CD4-positive, alpha-beta T cell treated with Interleukin-21 for 1 hour (primary cell): ENCODE results near the gene GNAO1.

Experiments used
- DNase-seq: peaks from one replicate; pipeline ENCODE4 v3.0.0-alpha.2; 2020

GNAO1 gene

GRCh38 chr16:56242740-56243139, 51.5 kb downstream of the GNAO1 start:
- no peak for DNase-seq

GRCh38 chr16:56244612-56245011, 53.3 kb downstream of the GNAO1 start:
- no peak for DNase-seq

- DNase-seq, result no peak
Observed at GRCh38 chr16:56245197-56245596, 53.9 kb downstream of the GNAO1 start.

GRCh38 chr16:56246051-56246817, 54.9 kb downstream of the GNAO1 start:
- DNase-seq, result no peak

GRCh38 chr16:56247018-56247417, 55.7 kb downstream of the GNAO1 start:
- DNase-seq, result no peak

- DNase-seq, result no peak
Observed at GRCh38 chr16:56247808-56248207, 56.5 kb downstream of the GNAO1 start.

- no peak for DNase-seq
Observed at GRCh38 chr16:56252835-56253234, 61.5 kb downstream of the GNAO1 start.

GRCh38 chr16:56255904-56256303, 64.6 kb downstream of the GNAO1 start:
- DNase-seq, result no peak

GRCh38 chr16:56257239-56257638, 66.0 kb downstream of the GNAO1 start:
- DNase-seq, result no peak

- no peak for DNase-seq
Observed at GRCh38 chr16:56257666-56258342, 66.5 kb downstream of the GNAO1 start.

- no peak for DNase-seq
Observed at GRCh38 chr16:56258508-56259424, 67.5 kb downstream of the GNAO1 start.

- no peak for DNase-seq
Observed at GRCh38 chr16:56259425-56259779, 68.1 kb downstream of the GNAO1 start.

GRCh38 chr16:56260378-56261160, 69.3 kb downstream of the GNAO1 start:
- no peak for DNase-seq

- DNase-seq, result no peak
Observed at GRCh38 chr16:56261656-56262055, 70.4 kb downstream of the GNAO1 start.

- DNase-seq, result peak; percentile 76
Observed at GRCh38 chr16:56262148-56262547, 70.9 kb downstream of the GNAO1 start.

- no peak for DNase-seq
Observed at GRCh38 chr16:56262551-56263245, 71.4 kb downstream of the GNAO1 start.

GRCh38 chr16:56263711-56264608, 72.7 kb downstream of the GNAO1 start:
- no peak for DNase-seq

GRCh38 chr16:56264609-56264972, 73.3 kb downstream of the GNAO1 start:
- no peak for DNase-seq

GRCh38 chr16:56265184-56265583, 73.9 kb downstream of the GNAO1 start:
- no peak for DNase-seq

GRCh38 chr16:56265746-56266145, 74.5 kb downstream of the GNAO1 start:
- no peak for DNase-seq
